ENCODE measurements around the gene ARHGEF10L.

The ARHGEF10L gene

DNA sequence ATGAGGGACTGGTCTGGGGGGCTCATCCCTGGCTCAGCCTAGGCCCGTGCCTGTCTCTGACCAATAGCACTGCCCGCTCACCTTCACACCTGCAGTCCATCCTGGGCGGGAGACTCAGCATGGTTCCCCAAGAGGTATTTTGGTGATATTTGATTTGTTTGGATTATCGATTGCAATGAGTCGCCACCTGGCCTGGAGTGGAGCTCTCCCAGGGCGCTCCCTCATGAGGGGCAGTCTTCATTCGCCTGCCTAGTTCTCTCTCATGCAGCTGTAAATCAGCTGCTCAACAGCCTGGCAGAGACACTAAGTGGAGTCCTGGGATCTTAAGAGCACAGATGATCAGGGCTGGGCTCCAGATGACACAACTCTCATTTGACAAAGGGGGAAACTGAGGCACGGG lies 125.6 kb downstream of the ARHGEF10L start:
- DNase-seq = no peak

DNA sequence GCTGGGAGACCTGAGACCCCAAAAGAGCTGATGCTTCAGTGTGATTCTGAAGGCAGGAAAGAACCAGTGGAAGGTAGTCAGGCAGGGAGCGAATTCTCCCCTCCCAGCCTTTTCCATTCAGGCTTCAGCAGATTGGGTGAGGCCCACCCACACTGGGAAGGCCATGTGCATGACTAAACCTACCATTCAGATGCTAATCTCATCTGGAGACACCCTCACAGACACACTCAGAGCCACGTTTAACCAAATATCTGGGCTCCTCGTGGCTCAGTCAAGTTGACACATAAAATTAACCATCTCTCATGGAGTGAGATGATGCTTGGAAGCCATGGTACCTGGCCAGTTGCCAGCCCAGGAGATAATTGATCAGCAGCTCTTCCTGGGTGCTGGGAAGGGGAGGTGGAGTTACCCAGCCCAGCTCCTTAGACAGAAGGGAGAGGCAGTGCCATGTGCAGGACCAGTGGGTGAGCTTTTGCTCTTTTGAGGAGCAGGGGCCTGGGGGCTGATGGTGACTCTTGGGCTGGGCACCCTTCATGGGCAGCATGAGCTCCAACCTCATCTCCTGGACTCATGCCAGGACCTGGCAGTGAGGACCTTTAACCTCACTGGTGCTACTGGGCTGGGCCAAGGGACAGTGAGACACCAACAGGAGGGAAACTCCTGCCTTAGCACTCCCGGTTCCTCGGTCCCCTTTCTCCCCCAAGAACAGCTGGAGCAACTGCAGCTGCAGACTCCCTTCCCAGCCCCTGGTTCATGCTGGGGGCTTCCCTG lies 126.6 kb downstream of the ARHGEF10L start:
- no peak for DNase-seq

DNA sequence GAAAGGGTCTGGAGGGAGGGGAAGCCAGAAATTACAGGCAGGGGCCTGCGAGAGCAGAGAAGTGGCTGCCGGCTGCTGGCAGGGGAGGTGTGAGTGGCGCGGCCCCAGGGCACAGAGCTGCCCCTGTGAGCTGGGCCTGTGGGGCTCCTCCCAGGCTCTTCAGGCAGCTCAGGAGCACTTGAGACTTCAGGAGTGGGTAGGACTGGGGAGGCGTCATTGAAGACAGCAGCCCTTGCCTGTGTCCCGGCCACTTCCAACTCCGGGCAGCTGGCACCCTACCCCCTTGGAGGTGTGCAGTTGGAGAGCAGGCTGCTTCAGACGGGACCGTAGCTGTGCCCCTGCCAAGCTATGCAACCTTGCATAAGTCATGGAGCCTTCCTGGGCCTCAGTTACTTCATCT lies 128.1 kb downstream of the ARHGEF10L start:
- no peak for DNase-seq

DNA sequence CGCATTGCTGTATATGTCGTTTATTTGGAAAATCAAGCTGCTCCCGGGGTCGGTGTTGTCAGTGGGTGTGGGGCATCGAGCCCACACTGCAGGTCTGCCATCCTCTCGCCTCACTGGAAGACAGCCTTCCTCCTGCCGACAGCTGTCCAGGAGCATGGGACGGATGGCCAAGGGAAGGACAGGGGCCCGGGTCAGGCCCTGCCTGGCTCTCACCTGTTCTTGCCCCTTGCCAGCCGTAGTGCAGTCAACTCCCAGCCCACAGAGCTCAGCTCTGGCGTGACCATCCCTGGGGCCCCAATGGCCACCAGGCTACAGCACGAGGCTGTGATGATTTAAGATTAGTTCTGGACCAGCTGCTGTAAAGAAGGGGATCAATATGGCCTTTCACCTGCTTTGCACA lies 128.7 kb downstream of the ARHGEF10L start:
- no peak for DNase-seq

DNA sequence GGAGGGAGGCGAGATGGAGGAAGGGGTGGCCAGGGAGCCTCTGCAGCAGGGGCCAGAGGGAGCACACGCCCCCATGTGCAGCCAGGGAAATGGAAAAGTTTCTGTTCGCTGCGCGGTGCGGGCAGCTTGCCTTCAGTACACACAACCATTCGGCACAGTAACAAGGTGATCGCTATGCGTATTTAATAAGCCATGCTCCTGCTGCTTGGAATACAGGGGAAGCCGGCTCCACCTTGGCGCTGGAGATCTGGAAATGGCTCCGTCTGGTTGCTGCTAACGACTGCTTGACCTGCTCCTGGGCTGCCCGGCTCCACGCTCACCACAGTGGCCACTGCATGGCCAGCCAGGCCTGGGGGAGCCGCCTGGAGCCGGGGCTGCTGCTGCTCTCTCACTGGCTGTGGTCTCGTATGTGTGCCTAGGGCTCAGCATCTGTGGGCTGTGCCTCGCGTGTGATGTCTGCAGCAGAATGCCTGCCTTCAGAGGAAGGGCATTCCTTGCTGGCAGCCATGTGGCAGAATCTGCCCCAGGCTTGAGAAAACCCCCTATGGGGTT lies 129.2 kb downstream of the ARHGEF10L start:
- no peak for DNase-seq

DNA sequence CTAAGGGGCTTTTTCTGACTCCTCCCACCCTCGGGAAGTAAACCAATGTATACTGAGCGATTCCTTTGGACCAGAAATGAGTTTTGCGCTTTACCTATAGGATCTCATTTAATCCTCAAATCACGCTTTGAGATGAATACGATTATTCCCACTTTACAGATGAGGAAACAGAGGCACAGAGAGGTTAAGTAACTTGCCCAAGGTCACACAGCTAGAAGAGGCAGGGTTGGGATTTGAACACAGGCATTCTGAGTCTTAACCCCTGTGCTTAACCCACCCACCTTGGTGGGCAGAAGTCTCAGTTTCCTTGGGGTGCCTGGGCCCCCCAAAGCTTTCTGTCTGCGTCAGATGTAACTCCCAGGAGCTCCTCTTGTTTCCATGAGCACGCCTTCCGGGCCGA lies 129.8 kb downstream of the ARHGEF10L start:
- DNase-seq = no peak

DNA sequence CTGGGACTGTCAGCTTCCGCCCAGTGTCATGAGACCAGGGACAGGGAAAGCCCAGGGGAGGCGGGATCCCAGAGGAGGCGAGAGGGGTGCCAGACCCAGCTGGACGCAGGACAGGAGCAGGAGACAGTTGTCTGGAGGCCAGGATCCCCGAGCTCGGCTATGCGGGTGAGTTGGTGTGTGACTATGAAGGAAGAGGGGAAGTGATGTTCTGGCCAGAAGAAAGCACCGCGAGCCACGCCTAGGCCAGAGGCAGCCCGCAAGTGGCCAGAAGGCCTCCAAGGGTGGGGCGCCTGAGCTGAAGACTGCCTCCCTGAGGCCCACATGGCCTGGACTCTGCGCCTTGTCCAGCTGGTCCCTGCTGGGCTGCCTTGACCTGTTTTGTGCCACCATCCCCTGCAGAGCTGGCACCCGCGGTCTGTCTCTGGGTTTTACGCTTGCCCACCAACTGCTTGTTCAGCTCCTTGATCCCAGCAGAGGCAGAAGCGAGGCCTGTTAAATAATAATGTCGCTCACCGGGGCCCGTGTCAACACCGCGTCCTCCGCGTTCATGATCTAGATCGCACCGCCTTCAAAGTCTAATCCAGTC lies 130.5 kb downstream of the ARHGEF10L start:
- DNase-seq = no peak

DNA sequence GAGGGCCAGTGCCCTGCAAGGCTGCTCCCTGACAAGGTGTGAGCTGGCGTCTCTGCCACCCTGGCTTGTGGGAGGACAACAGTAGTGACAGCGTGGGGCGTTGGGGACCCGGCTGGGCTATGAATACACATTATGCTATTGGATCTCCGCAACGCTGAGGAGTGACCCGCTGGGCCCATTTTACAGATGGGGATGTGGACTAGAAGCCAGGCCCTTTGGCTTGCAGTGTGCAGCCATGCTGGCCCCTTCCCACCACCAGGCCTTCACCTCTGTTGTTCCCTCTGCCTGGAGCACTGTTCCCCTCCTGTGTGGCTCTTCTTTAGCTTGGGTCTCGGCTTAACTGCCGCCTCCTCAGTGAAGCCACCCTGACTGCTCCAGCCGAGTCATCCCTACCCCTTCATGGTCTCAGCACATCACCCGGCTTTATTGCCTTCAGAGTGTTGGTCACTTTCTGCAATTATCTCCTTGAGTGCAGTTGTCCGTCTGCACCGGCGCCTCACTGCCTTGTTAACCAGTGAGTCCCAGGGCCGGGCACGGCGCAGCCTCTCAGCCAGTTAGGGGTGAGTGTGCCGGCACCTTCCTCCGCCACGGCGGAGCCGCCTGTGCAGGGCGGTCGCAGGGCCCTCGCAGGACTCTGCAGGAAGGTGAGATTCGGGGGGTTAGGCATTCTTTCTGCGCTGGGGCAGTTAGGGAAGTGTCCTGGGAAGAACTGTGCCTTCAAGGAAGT lies 131.3 kb downstream of the ARHGEF10L start:
- DNase-seq = no peak

DNA sequence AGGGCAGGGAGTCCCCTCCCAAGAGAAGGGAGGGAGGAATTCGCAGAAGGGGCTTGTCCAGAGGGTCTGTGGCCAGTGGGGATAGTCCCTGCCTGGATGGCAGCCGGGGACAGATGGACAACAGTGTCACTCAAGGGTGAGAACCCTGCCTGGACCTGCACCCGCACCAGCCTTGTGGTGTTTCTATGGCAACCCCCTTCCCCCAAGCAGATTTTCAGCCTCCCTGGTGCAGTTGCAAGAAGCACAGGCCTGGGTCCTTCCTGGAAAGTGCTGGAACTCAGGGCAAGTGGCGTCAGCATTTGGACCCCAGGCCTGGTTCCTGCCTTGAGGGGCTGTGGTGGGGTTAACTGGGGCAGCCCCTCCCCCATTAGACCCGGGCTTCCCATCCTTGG lies 131.8 kb downstream of the ARHGEF10L start:
- DNase-seq = no peak

DNA sequence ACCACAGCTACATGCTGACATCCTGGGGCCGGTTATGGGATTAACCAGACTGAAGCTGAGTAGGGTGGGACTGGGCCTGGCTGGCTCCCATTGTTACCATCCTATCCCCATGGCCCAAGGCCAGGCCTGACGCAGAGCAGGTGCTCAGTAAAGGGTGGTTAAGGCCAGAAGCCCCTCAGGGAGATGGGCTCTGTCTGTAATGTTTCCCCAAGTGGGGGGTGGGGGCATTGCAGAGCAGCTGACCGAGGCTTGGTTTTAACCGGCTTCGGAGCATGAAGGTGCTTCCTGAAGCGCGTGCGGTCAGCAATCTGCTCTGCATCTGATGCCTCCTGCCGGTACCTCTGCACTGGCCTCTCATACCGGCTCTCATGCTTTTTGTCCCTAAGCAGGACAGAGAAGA lies 132.2 kb downstream of the ARHGEF10L start:
- no peak for DNase-seq

DNA sequence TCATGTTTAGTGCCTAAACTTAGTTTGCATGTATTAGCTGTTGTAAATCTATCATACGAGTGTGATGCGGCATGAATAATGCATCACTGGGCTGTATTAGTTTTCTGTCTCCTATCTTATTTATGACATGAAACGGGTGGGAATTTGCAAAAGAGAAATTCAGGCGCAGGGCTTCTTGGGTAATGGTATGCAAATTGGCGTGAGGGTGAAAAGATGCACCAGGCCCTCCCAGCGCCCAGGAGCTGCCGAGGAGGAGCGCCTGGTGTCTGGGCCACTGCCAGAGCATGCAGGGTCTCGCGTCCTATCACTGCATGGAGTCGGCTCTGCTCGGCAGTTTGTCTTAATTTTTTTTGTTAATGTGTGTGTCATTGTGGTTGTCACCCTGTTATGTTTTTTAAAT lies 132.7 kb downstream of the ARHGEF10L start:
- no peak for DNase-seq

DNA sequence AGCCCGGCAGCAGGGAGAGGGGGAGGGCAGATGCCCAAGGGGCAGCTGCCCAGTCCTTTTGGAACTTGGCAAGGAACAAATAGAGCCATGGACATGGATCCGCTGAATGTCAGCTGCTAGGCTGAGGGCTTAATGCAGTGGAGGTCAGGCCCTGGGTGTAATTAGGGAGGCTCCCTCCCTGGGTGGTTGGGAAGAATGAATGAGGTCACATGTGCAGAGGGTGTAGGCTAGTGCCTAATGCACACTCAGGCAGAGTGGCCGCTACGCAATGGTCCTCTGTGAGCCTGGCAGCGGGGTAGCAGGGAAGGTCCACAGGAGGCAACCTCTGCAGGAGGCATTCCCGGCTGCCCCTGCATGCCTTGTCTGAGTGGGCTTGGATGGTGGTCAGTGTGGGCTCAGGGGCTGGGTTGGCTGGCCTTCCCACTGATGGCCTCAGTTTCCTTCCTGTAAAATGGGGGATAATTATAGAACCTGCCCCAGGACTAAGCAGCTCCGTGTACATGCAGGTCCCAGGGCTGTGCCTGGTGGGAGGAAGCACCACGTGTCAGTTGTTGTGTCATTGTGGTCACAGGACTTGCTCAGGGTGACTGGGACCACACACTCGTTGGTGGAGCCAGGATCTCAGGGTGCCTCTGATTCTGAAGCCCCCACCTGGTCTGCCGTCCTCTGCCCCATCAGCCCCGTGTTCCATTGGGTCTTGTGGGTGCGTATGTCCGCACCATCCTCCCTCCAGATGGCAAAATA lies 134.0 kb downstream of the ARHGEF10L start:
- no peak for DNase-seq

DNA sequence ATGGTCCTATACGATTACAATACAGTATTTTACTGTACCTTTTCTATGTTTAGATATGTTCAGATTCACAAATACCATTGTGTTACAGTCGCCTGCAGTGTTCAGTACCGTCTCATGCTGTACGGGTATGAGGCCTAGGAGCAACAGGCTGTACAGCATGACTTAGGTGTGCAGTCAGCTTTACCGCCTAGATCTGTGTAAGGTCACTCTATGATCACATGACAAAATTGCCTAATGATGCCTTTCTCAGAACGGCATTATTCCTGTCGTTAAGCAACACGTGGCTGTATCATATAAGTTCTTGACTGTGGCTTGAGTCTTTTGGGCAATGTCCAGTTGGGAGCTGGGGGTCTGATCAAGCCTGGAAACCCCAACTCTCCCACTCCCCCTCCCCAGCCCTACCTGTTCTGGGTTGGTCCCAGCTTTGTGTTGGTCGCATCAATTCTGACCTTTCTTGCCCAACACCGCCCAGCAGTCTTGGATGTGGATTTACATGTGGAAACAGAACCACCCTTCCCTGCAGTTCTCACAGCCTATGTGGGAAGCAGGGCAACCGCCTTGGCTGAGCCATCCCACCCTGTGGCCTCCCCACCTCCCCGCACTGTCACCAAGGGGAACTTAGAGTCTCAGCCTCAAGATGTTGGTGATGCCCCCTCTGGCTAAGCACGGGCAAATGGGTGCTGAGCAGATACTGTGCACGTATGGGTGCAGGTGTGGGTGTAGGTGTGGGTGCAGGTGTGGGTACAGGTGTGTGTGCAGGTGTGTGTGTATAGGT lies 135.4 kb downstream of the ARHGEF10L start:
- no peak for DNase-seq

DNA sequence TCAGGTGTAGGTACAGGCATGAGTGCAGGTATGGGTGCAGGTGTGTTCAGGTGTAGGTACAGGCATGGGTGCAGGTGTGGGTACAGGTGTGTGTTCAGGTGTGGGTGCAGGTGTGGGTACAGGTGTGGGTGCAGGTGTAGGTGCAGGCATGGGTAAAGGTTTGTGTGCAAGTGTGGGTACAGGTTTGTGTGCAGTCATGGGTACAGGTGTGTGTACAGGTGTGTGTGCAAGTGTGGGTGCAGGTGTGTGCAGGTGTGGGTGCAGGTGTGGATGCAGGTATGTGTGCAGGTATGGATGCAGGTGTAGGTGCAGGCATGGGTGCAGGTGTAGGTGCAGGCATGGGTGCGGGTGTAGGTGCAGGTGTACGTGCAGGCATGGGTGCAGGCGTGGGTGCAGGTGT lies 136.2 kb downstream of the ARHGEF10L start:
- DNase-seq = no peak

DNA sequence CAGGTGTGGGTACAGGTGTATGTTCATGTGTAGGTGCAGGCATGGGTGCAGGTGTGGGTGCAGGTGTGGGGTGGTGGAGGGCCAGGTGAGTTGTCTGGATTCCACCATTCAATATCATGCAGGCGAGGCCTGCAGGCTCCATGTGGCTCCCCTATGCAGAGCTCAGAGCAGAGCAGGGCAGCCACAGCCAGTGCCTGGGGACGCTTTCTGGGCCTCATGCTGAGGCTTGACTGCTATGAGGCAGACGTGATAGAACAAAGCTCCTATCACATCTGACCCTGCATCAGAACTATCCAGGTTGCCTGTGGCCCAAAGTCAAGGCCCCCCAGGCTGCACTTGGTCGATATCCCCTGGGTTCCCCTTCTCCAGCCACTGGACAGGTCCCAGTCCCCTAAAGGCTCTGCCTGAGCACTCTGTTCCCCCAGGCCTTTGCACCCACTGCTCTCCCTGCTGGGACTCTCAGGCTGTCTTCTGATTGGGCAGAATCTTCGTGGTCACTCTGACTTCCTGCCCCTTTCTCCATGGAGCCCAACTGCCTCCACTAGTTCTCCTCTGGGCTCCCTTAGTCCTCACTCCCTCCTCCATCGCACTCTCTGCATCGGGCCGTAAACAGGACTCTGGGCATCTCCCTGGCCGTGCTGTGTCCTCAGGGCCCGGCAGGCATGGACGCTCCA lies 137.0 kb downstream of the ARHGEF10L start:
- no peak for DNase-seq

DNA sequence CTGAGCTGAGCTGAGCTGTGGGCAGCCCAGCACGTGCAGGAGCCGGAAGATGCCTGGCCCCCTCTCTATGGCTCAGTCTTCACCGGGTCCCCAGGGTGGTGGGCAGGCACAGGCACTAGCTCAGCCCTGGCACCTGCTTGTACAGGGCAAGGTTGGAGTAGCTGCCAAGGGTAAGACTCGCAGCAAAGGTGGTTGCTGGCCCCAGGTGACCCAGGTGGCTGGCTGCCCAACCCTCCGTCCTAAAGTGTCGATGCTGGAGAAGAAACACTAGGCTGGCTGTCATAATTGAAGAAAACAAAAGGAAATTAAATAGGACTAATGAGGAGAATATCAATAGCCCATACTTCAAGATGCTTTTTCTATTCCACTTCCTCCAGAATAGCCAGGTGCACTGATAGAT lies 138.5 kb downstream of the ARHGEF10L start:
- no peak for DNase-seq

DNA sequence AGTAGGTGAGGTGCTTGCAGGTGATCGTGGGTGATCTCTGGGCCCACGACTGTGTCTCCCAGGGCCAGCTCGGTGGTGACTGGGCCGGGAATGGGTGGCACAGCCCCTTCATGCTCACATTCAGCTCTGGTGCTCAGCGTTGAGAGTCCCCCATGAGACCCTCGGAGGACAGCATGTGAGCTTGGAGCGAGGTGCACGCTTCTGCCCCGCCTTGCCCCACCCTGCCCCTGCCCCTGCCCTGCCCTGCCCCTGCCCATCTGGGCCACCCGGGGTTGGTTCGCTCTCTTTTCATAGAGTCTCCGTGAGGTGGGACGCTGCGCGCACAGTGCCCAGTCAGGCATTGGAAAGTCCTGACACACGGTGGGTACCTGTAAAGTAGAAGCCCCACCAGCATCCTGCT lies 140.4 kb downstream of the ARHGEF10L start:
- no peak for DNase-seq

DNA sequence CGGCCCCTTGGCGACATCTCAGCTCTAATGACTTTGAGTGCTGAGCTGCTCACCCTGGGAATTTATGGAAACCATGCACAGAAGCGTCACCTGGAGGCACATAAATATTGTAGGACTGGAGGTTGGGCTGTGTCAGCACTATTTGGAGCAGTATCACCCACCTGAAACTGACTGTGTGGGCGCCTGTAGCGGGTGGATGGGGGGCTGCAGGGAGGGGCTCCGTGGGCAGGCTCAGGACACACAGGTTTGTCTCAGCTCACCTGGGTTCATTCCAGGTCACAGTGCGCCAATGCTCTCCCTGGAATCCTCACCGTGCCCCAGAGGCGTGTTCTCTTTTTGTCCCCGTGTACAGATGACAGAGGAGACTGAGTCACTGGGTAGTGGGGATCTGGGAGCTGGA lies 140.8 kb downstream of the ARHGEF10L start:
- no peak for DNase-seq

DNA sequence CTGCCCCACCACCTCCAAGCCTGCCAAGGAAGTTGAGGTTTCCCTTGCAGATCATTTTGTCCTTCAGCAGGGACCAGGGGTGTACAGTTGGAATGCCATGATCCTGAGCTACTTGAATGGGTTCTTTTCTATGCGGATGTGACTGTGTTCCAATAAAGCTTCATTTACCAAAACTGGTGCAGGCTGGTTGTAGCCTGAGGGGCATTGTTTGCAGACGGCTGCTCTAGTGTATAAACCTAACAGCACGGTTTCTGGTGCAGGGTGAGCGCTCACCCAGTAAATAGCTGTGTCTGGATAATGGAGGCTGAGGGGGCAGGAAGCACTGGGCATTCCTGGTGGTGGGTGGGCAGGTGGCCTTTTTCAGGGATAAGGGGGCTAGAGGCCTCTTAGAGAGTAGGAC lies 142.9 kb downstream of the ARHGEF10L start:
- DNase-seq = no peak

DNA sequence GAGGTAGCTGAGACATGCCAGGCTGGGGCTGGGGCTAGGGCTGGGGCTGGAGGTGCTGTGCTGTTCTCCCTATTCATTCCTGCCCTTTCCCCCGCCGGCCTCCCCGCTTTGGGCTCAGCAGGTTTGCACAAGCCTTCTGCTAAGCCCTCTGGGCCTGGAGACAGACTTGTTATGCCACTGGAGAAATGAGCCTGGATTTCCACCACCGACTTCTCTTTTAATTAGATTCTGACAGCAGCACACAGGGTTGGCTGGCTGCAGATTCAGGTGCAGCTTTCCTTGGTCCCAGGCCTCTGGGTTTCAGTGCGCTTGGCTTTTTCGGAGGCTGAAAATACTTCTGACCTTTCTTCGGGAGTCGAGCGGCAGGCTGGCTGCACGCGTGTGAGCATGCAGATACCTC lies 144.1 kb downstream of the ARHGEF10L start:
- DNase-seq = no peak

DNA sequence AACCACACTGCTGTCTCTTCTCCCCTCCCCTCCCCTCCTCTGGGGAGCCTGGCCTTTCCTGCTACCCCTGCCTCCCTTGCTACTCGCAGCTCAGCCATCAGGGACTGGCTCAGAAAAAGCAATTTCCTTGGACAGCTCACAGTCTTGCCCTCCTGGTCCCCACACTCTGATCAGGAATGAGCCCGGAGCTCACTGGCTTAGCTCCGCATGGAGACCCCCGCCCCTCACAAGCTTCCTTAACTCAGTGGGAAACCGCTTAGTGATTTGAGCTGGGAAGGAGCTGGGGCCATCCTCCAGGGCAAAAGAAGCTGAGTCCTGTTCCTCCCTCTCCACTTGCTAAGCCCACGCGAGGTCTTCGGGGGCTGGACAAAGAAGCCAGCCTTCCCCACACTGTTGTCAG lies 145.3 kb downstream of the ARHGEF10L start:
- no peak for DNase-seq

DNA sequence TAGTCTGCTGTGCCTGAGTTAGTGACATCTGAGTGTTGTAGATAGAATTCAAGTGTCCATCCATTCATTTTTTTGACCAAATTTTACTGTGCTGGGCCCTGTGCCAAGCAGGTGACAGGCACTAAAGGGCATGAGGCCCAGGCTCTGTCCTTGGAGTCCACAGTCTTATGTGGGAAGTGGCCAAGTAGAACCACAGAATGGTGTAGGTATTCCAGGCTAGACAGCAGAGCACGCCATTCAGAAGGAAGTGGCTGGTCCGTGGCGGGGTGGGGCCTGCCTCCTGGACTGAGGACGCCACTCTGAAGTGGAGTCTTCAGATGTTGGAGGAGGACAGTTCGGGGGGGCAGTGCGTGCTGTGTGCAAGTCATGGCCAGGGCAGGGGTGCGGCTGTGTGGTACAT lies 146.8 kb downstream of the ARHGEF10L start:
- no peak for DNase-seq
